HEK293 (cell line): ENCODE measurements around the gene RELT.

Experiments
- CTCF ChIA-PET: fragments of 350-600 bp; formaldehyde crosslinking; extraction: SDS; loops from one replicate; lab custom pipeline; 2021; ENCODE audit warnings: antibody characterized with exemption; lab: Yijun Ruan, JAX
- POLR2A ChIA-PET: fragments of 300-600 bp; formaldehyde crosslinking; extraction: SDS; loops from one replicate; lab custom pipeline; 2020; ENCODE audit warnings: antibody characterized with exemption, inconsistent platforms; lab: Yijun Ruan, JAX
- H3K27ac ChIP-seq: fragments of 200-500 bp; sonication (Bioruptor generic); 2 replicates; pipeline ENCODE4 v1.5.1; 2014; ENCODE audit warnings: low read depth, low read length, control low read depth, inconsistent platforms; ENCODE audit errors: extremely low read depth
- H3K36me3 ChIP-seq, 2 experiments: fragments of 200-500 bp in 1 of 2; sonication (Bioruptor generic) in 1 of 2; 1 replicate in 1 of 2; 2 replicates in 1 of 2; pipeline ENCODE4 v1.5.1; 2014 to 2017; ENCODE audit warnings: inconsistent platforms in 2 of 2, low read length in 2 of 2; ENCODE audit not compliant: control insufficient read depth in 2 of 2, insufficient read depth in 1 of 2
- H3K4me1 ChIP-seq: fragments of 200-500 bp; sonication (Bioruptor generic); 2 replicates; pipeline ENCODE4 v1.5.1; 2014; ENCODE audit warnings: mild to moderate bottlenecking, low read length, inconsistent platforms; ENCODE audit not compliant: control insufficient read depth, insufficient read depth
- H3K4me3 ChIP-seq: 2 replicates; pipeline ENCODE4 v1.5.1; 2011; ENCODE audit warnings: low read depth, mild to moderate bottlenecking, control low read depth, low read length, moderate library complexity
- H3K9me3 ChIP-seq: fragments of 200-500 bp; sonication (Bioruptor generic); 2 replicates; pipeline ENCODE4 v1.5.1; 2014; ENCODE audit warnings: low read depth, low read length, inconsistent platforms; ENCODE audit not compliant: control insufficient read depth, insufficient read depth
- GFI1B ChIP-seq: fragments of 450-650 bp; formaldehyde crosslinking; IDR thresholded peaks from 2 replicates; pipeline ENCODE4 v1.5.1; 2016; ENCODE audit warnings: missing biosample characterization, missing genetic modification characterization
- GLI2 ChIP-seq: fragments of 450-650 bp; formaldehyde crosslinking; IDR thresholded peaks from 2 replicates; pipeline ENCODE4; 2017; ENCODE audit warnings: missing biosample characterization, missing genetic modification characterization, low read depth, borderline replicate concordance
- HIC1 ChIP-seq: fragments of 450-650 bp; formaldehyde crosslinking; IDR thresholded peaks from 2 replicates; pipeline ENCODE4 v1.5.1; 2016; ENCODE audit warnings: missing biosample characterization, missing genetic modification characterization
- KLF1 ChIP-seq: fragments of 450-650 bp; formaldehyde crosslinking; IDR thresholded peaks from 2 replicates; pipeline ENCODE4 v1.5.1; 2016; ENCODE audit warnings: missing biosample characterization, missing genetic modification characterization
- RBAK ChIP-seq: fragments of 450-650 bp; formaldehyde crosslinking; IDR thresholded peaks from 2 replicates; pipeline ENCODE4 v1.5.1; 2016; ENCODE audit warnings: missing biosample characterization, missing genetic modification characterization
- SALL2 ChIP-seq: fragments of 450-650 bp; formaldehyde crosslinking; IDR thresholded peaks from 2 replicates; pipeline ENCODE4 v1.5.0; 2017; ENCODE audit warnings: missing biosample characterization, mild to moderate bottlenecking, missing genetic modification characterization, borderline replicate concordance
- SETDB1 ChIP-seq: IDR thresholded peaks from one replicate; pipeline ENCODE4 v1.6.1; 2017; ENCODE audit warnings: mild to moderate bottlenecking, low read length, moderate library complexity, mixed read lengths; ENCODE audit not compliant: insufficient read length
- SP7 ChIP-seq: fragments of 450-650 bp; formaldehyde crosslinking; IDR thresholded peaks from 2 replicates; pipeline ENCODE4 v1.5.1; 2016; ENCODE audit warnings: missing biosample characterization, missing genetic modification characterization
- ZNF16 ChIP-seq: fragments of 450-650 bp; formaldehyde crosslinking; IDR thresholded peaks from 2 replicates; pipeline ENCODE4 v1.5.1; 2016; ENCODE audit warnings: low read depth, missing biosample characterization, missing genetic modification characterization
- ZNF211 ChIP-seq: fragments of 450-650 bp; formaldehyde crosslinking; IDR thresholded peaks from 2 replicates; pipeline ENCODE4 v1.5.1; 2016; ENCODE audit warnings: low read depth, missing biosample characterization, missing genetic modification characterization
- ZNF398 ChIP-seq: fragments of 450-650 bp; formaldehyde crosslinking; IDR thresholded peaks from 2 replicates; pipeline ENCODE4 v1.5.1; 2017; ENCODE audit warnings: missing biosample characterization, missing genetic modification characterization
- ZNF416 ChIP-seq: fragments of 450-650 bp; formaldehyde crosslinking; IDR thresholded peaks from 2 replicates; pipeline ENCODE4 v1.5.1; 2016; ENCODE audit warnings: missing biosample characterization, missing genetic modification characterization
- ZNF488 ChIP-seq: fragments of 450-650 bp; formaldehyde crosslinking; IDR thresholded peaks from 2 replicates; pipeline ENCODE4 v1.5.1; 2016; ENCODE audit warnings: missing biosample characterization, missing genetic modification characterization
- ZNF549 ChIP-seq: fragments of 450-650 bp; IDR thresholded peaks from 2 replicates; pipeline ENCODE4 v1.5.1; 2018; ENCODE audit warnings: missing biosample characterization, missing genetic modification characterization, mild to moderate bottlenecking, inconsistent platforms, moderate library complexity
- ZNF707 ChIP-seq: fragments of 450-650 bp; formaldehyde crosslinking; IDR thresholded peaks from 2 replicates; pipeline ENCODE4 v1.5.1; 2016; ENCODE audit warnings: missing biosample characterization, missing genetic modification characterization
- ZNF76 ChIP-seq: fragments of 450-650 bp; formaldehyde crosslinking; IDR thresholded peaks from 2 replicates; pipeline ENCODE4; 2016; ENCODE audit warnings: low read depth, missing biosample characterization, missing genetic modification characterization, borderline replicate concordance
- ZNF791 ChIP-seq: fragments of 450-650 bp; formaldehyde crosslinking; IDR thresholded peaks from 2 replicates; pipeline ENCODE4 v1.5.1; 2016; ENCODE audit warnings: missing biosample characterization, missing genetic modification characterization
- ZNF830 ChIP-seq: fragments of 450-650 bp; IDR thresholded peaks from 2 replicates; pipeline ENCODE4 v1.5.0; 2018; ENCODE audit warnings: missing biosample characterization, missing genetic modification characterization, low read depth, mild to moderate bottlenecking, moderate library complexity

The RELT gene

DNA sequence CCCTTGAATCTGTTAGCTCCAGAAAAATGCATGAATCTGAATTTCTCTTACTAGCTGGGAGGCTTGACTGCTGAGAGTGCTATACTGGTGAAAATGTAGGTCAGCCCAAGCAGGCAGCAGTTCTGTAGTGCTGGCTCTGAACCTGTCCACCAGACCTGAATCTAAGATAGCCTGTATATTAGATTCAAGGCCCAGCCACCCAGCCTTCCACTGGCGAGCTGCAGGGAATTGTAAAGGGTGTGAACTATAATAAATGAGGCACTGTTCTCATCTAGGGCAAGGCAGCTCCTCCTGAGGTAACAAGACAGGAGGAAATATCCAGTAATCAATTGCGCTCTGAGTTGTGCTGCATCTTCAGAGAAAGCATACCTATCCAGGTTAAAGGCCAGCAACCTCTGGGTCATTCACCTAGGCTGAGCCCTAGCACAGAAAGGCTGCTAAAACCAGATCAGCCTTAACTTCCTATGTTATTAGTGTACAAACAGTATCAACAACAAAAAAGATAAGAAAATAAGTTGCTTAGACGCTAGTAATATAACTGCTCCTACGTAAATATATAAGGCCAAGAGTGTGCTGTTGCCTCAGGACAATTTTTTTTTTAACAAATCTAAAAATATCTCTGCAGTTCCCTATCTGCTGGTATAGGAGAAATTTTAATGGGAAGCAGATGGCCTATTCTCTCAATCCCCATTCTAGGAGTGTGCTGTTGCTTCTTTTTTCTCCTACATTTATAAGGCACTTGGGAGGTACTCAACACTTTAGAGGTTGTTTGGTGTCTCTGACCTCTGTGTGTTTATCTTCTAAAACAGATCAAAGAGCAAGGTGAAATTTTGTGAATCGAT lies 63.0 kb downstream of the RELT start:
- Histone ChIP-seq H3K27ac (no peak overlapping the region), H3K9me3 (no peaks in the 10 kb centered on the region), H3K4me3 (no peak overlapping the region), H3K36me3 (no peaks in the 10 kb centered on the region), H3K4me1 (no peaks in the 10 kb centered on the region; the same call in 1 of the 2 replicates)
- TF ChIP-seq ZNF707 (tag by site-specific recombination) (no peak), ZNF488 (tag by site-specific recombination) (no peak), RBAK (tag by site-specific recombination) (no peak), KLF1 (tag by site-specific recombination) (no peak), GLI2 (tag by site-specific recombination) (no peak), ZNF398 (tag by site-specific recombination) (no peak), ZNF549 (tag by site-specific recombination) (no peak), HIC1 (tag by site-specific recombination) (no peak), ZNF791 (tag by site-specific recombination) (no peak), ZNF416 (tag by site-specific recombination) (no peak), ZNF16 (no peak), SALL2 (tag by site-specific recombination) (no peak), ZNF211 (tag by site-specific recombination) (no peak), ZNF830 (tag by site-specific recombination) (no peak), SETDB1 (no peak)
- ChIA-PET CTCF (interaction anchor here (0.7 kb wide), 1 partner anchor 8 kb away, joined by 3 read pairs; no protein-coding TSS in a partner anchor), POLR2A (no interaction called here)

DNA sequence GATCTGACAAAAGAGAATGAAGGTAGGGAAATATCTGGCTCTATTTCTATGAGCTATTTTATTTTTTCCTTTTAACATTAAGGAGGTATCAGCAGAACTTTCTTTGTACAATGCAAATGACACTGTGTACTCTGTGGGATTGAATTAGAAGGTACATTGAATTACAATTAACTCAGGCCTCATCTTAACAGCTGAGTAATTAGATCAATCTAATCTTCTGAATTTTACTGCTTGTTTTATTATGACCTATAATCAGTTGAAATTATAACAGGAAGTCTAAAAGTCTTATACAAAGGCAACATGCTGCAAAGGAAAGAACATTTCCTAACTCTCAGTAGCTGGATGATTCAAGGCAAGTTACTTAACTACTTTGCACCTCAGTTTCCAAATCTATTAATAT lies 69.8 kb downstream of the RELT start:
- POLR2A ChIA-PET, result interaction anchor here (0.5 kb wide), 1 partner anchor 118 kb away, joined by 5 read pairs; no protein-coding TSS in a partner anchor
- CTCF ChIA-PET, result interaction anchor here (0.6 to 1.4 kb wide), 4 partner anchors 10 to 563 kb away, joined by 3 read pairs; no protein-coding TSS in a partner anchor
- Histone ChIP-seq H3K4me1 (no peaks in the 10 kb centered on the region), H3K36me3 (no peaks in the 10 kb centered on the region), H3K4me3 (no peak overlapping the region), H3K27ac (no peak overlapping the region), H3K9me3 (no peaks in the 10 kb centered on the region)
- TF ChIP-seq SP7 (0 out of 2 replicates have a peak, but pooled peaks have one; percentile 21), ZNF76 (no peak), ZNF830 (tag by site-specific recombination) (no peak), GFI1B (tag by site-specific recombination) (no peak)
